HG02763 (cell line): ENCODE results near the gene SLC34A2.
"Not testable (repeated sequence)": the region's sequence is repeated elsewhere in the genome, so short reads cannot be mapped to it uniquely, and the experiment has no call there.

ENCODE experiments used
- ATAC-seq: cut with Tn5 transposase; IDR thresholded peaks from one replicate; pipeline ENCODE4 v1.9.1; 2021; ENCODE audit warnings: mild to moderate bottlenecking, moderate library complexity; ENCODE audit not compliant: unreplicated experiment

Gene SLC34A2, protein sequence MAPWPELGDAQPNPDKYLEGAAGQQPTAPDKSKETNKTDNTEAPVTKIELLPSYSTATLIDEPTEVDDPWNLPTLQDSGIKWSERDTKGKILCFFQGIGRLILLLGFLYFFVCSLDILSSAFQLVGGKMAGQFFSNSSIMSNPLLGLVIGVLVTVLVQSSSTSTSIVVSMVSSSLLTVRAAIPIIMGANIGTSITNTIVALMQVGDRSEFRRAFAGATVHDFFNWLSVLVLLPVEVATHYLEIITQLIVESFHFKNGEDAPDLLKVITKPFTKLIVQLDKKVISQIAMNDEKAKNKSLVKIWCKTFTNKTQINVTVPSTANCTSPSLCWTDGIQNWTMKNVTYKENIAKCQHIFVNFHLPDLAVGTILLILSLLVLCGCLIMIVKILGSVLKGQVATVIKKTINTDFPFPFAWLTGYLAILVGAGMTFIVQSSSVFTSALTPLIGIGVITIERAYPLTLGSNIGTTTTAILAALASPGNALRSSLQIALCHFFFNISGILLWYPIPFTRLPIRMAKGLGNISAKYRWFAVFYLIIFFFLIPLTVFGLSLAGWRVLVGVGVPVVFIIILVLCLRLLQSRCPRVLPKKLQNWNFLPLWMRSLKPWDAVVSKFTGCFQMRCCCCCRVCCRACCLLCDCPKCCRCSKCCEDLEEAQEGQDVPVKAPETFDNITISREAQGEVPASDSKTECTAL

DNA sequence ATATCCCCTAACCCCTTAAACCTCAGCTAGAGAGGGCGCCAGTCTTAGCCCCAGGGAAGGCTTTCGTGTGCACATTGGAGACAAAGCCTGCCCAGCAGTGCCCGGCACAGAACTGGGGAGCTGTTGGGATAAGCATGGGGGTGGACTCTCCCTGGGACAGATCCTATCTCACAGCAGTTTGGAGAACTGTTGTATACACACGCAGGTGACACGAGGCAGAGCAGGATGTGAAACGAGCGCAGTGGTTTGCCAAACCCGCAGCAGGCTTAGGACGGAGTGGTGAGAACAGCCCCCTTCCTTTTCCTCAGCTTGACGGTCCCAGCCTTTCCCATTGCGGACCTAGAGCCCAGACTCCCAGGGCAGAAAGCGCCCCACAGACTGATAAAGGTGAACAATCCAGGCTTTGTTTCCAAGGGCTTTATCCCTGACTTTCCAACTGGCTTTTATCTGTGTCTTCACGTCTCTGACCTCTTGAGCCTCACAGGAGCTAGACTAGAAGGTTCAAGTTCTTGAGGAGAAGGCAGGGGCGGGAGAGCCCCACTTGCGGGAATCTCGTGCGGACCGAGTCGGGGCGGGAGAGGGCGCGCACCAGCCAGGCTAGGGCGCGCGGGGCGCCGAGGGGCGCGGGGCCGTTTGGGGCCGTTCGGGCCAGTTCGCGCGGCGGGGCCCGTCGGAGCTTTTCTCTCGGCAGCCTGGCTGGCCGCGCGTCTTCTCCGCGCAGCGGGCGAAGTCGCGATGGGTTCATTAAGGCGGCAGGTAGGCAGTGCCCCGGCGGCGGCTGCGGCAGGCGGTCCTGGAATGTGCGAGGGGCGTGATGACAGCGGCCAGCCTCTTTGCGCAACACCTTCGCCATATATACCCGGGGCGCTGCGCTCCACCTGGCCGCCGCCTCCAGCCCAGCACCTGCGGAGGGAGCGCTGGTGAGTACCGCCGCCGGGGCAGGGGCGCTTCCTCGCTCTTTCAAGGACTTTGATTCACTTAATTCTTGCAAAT lies at the start of gene SLC34A2:
Gene SLC34A2, plus strand, starts transcription at position 881 of the 993 bp plus-strand sequence. CDS start 6,650 bp downstream, outside the sequence.
- no peak for ATAC-seq

DNA sequence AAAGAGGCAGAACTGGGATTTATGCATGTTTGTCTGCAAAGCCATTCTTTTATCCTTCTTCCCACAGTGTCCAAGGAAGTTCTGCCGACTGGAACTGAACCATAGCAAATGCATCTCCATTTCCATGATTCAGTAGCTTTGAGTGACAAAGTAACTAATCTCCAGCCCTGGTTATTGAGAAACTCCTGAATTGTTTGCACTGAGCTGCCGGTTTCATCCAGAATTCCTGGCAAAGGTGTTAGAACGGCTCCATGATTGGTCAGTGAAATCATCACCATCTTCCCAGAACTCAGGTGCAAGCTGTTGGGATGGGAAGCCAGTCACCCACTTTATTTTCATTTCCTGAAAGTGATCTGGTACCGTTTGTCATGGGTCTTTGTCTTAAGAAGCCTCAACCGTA lies 47.0 kb upstream of the SLC34A2 start:
- ATAC-seq = no peak

DNA sequence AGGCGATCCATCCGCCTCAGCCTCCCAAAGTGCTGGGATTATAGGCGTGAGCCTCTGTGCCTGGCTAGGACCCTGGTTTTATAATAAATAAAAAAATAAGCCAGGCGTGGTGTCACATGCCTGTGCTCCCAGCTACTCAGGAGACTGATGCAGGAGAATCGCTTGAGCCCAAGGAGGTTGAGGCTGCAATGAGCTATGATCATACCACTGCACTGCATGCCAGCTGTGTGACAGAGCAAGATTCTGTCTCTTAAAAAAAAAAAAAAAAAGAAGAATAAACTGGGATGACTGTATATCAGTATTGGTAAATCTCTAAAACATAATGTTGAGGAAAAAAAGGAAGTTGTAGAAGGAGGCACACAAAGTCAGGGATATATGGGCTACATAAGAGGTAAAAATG lies 45.7 kb upstream of the SLC34A2 start:
- ATAC-seq = no peak

DNA sequence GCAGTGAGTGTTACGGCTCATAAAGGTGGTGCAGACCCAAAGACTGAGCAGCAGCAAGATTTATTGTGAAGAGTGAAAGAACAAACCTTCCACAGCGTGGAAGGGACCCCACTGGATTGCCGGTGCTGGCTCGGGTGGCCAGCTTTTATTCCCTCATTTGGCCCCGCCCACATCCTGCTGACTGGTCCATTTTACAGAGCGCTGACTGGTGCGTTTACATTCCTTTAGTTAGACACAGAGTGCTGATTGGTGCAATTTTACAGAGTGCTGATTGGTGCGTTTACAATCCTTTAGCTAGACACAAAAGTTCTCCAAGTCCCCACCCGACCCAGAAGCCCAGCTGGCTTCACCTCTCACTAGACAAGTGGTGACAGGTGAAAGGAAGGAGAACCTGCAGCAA lies 42.0 kb upstream of the SLC34A2 start:
- not testable (repeated sequence) for ATAC-seq

DNA sequence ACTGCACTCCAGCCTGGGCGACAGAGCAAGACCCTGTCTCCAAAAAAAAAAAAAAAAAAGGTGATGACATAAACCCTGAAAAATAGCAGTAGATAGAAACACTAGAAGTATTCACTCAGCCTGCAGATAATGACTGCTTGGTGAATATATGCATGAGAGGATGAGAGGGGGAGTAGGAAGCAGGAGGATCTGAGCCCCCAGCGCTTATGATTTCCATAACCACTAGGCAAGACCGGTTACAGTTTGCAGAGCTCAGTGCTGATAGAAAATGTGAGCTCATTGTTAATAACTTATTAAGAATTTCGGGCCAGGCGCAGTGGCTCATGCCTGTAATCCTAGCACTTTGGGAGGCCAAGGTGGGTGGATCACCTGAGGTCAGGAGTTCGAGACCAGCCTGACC lies 40.8 kb upstream of the SLC34A2 start:
- ATAC-seq = no peak

DNA sequence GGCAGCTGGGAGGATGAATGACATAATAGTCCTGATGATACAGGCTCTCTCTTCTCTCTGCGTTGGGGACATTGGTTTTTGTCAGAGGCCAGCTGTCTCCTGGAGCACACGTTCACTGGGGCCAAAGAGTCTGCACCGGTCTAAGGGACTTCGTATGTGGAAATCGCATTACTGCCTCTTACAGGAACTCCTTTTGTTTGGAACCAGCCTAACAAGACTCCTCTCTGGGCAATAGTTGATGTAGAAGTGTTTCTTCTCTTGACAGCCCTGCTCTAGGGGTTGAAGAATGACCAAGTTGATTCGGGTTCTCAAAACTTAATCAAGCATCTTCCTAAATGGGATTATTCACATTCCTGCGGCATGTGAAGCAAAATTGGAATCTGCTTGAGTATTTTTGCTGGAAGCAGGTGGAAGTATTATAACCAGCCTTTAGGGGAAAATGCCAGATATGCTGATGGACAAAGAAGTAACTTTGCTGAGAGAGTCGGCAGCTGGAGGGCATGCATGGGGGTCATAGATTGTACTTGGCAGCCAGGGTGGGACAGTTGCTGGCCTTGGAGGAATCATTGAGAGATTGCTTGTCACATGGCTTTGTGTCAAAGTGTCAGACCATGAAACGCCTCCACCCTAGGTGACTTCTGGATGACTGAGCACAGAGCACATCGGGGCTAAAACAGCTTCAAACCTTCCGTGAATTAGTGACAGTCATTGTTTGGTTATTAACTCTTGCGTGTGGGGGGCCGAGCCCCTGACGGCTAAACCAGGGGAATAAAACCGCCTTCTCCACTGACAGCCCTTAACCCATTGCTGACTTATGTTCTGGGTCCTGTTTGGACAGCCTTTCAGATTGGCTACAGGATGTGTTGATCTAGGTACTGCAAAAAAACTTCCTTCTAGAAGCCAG lies 34.4 kb upstream of the SLC34A2 start:
- no peak for ATAC-seq

DNA sequence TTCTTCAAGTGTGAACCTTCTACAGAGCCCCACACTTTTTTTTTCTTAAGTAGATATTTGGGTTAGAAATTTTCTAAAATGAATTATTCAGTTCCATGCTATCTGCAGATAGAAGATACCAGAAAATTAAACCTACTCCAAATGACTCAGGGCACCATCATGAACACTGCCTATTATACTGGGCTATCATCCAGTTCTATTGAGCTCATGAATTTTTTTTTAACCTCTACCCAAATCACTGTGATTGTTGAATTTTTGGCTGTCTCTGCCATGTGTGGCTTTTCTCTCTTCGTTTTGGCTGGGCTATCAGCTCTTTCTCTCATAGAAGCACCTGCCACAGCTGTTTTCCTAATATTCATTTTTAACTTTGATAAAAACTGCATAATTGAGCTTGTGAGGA lies 31.0 kb upstream of the SLC34A2 start:
- ATAC-seq = no peak

DNA sequence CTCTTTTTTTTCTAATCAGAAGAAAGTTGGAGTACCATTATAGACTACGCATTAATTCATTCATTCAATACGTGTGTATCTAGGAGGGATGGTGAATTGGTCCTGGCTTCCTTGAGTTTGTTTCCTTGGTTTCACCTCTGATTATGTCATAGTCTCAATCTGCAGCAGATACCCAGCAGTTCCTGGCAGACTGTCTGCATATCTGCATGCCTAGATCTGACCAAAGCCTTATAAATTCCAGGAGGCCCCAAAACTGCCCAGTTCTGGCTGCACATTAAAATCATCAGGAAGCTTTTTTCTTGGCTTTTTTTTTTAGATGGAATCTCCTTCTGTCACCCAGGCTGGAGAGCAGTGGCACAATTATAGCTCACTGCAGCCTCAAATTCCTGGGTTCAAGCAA lies 27.2 kb upstream of the SLC34A2 start:
- ATAC-seq = no peak

DNA sequence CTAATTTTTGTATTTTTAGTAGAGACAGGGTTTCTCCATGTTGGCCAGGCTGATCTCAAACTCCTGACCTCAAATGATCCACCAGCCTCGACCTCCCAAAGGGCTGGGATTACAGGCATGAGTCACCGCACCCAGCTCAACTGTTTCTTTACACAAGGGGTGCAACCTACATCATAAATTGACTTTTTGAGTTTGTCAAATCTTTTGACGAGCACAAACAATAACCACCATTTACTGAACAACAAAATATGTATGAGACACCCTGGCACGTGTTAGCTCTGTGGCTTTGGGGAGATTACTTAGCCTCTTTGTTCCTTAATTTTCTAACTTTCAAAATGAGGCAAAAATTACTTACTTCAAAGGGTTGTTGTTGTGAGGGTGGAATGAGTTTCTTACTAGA lies 23.5 kb upstream of the SLC34A2 start:
- ATAC-seq = no peak

DNA sequence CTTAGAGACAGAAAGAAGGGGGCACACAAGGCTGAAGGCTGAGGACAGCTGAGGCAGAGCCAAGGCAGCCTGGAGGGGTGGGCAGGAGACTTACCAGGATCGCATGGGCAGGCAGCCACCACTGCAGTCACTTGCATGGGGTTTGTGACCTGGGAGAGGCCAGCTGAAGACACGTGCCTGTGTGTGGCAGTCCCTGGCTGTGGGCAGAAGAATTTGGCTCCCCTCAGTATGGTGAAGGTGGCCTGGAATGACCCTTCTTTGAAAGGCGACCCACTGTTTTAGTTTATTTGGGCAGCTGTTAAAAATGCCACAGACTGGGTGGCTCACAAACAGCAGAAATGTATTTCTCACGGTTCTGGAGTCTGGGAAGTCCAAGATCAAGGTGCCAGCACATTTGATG lies 22.1 kb upstream of the SLC34A2 start:
- no peak for ATAC-seq

DNA sequence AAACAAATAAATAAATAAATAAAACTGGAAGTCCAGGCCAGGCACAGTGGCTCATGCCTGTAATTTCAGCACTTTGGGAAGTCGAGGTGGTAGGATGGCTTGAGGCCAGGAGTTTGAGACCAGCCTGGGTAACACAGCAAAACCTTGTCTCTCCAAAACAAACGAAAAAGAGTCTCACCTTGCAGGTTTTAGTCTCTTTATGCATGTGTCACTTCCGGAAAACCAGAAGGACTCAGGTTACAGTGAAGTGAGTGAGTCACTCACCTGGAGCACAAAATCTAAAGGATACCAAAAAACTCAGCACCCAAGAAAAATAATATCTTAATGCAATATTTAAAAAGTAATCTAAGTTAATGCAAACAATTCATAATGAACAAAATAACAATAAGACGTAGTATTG lies 20.1 kb upstream of the SLC34A2 start:
- no peak for ATAC-seq

DNA sequence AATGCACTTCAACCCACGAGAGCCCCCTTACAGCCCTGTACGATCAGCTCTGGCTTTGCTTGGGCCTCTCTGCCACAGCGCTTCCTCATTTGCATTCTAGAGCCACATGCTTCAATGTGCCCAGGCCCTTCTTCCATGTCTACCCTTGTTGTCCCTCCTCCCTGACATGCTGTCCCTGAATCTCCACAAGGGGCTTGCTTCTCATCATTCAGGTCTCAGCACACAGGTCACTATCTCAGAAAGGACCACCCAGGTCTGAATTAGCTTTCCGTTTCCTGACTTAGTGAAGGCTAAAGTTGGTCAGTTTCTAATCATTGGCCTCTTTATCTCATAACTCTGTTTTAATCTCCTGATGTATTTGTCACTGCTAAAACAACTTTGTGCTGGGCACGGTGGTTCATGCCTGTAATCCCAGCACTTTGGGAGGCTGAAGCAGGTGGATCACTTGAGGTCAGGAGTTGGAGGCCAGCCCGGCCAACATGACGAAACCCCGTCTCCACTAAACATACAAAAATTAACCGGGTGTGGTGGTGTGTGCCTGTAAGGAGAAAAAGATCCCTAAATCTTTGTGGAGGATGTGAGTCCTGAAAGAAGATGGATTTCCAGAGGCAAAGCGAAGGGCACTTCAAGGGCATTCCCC lies 17.9 kb upstream of the SLC34A2 start:
- ATAC-seq = no peak

DNA sequence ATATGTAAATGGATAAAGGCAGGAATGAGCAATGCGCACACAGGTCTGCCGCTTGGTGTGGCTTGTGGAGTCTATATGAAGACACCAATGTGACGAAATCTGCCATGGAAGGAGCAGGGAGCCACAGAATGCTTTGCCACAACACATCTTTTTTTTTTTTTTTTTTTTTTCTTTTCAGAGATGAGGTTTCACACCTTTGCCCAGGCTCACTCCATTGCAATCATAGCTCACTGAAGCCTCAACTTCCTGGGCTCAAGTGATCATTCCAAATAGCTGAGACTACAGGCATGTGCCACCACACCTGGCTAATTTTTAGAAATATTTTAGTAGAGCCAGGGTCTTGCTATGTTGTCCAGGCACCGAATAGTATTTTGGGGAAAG lies 17.4 kb upstream of the SLC34A2 start:
- ATAC-seq = no peak

DNA sequence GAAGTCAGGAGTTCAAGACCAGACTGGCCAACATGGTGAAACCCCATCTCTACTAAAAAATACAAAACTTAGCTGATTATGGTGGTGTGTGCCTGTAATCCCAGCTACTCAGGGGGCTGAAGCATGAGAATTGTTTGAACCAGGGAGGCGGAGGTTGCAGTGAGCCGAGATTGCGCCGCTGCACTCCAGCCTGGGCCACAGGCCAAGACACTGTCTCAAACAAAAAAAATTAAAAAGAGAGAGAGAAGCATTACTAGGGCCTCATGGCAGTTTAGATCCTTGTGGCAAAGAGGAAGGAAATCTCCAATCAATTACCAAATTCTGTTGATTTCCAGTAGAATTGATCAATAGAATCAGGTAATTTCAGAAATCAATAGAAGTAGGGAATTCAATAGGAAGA lies 16.8 kb upstream of the SLC34A2 start:
- no peak for ATAC-seq

DNA sequence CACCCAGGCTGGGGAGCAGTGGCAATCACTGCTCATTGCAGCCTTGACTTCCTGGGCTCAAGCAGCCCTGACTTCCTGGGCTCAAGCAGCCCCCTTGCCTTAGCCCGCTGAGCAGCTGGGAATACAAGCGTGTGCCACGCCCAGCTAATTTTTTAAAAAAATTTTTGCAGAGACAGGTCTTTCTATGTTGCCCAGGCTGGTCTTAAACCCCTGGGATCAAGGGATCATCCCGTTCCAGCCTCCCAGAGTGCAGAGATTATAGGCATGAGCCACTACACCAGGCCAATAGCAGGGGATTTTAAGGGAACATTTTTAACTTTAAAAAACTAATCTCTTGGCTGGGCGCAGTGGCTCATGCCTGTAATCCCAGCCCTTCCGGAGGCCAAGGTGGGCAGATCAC lies 5.3 kb upstream of the SLC34A2 start:
- no peak for ATAC-seq

DNA sequence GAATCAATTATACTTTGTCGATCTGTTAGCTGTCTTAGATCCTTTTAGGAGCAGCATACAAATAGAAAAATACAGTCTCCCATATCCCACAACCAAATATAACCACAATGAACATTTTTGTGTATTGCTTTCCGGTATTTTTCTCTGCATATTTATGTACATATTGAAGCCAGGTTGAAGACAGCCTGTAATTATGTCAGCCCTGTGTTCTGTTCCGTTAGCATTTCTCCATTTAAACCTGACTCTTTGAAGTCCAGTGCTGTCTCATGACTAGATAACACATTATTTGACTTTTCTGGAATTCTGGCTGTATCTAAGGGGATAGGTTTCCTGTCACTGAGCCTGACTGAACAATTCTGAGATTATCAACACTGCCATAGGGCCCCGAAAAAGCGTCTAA lies 4.0 kb upstream of the SLC34A2 start:
- ATAC-seq = no peak

DNA sequence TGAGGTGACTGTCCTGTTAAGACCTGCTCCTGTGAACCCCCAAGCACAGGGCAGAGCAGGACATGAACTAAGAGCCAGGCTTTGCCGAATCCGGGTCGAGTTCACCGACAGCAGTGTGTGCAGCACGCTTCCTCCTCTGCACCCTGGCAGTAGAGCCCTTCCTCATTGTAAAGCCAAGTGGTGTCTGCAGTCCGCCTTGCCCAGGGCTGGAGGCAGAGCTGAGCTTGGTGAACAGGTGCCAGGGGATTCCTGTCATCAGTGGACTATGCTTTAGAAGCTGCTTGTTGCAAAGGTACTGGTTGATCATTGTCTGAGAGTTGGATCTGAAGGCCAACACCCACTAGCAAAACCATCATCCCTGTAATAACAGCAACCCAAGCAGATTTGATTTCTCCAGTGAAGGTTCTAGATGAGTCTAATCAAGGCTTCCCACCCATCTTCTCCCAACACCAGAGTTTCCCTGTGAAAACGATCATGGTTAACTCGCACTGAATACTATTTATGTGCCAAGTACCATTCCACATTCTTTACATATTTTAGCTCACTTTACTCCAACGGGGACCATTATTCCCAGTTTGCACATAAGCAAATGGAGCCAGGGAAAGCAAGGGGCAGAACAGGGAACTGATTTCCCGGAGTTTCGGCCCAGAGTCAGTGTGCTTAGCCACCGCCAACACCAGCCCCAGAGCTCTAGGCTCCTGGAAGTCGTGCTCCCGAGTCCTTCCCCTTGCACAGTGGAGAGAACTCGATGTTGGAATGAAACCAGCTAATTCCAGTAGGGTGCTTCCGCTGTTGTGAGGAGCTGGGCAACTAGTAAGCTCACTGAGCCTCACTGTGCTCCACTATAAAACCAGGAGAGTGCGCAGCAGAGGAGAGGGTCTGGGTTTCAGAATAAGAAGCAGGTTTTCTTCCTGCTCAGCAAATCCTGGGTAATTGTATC lies 1.4 kb upstream of the SLC34A2 start:
- ATAC-seq = no peak

DNA sequence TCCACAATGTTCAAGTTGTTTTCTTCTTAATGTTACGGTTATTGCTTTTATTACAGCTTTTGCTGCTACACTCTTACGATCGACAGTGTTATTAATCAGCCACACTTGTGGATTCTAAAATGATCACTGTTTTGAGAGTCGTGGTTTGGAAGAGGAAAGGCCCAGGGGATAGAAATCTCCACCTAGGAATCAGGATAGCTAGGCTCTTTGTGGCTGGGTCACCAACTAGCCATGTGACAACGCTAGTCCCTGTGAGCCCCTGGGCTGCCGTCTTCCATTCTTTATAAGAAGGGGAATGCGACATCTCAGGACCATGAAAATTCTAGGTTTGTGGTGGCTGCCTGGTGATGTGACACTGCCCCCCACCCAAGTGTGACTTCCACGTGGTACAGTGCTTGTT lies 380 bp downstream of the SLC34A2 start:
- no peak for ATAC-seq

DNA sequence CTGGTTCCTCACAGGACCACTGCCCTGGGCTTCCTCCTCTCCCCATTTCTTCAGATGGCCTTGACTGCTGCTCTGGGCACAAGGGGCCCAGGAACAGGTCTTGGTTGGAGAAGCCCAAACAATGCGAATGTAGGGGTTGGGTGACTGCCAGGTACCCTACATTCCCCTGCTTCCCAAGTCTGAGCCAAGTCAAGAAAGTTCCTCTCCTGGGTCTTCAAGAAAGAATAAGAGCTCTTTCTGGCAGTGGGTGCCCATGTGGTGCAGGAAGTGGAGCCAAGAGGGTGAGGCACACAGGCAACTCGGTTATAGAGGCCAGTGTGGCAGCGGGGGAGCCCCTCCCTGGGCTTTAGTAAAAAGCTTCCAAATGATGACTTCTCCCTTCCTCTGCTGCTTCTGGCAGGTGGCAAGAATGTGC lies 2.7 kb downstream of the SLC34A2 start:
- ATAC-seq = no peak
